Gastroesophageal sphincter (tissue), 4 donors: ENCODE results near the gene HES4. TPM values are rescaled to one million over a fixed set of nuclear protein-coding genes. Genes with fewer than 3 reads are reported as not detected.

Source experiments
- ATAC-seq: fragments of 150-250 bp; one replicate; pipeline ENCODE4 v1.9.1; 2016; ENCODE audit warnings: mild to moderate bottlenecking, moderate library complexity
- H3K27ac ChIP-seq, 4 donors: fragments of 200-600 bp; sonication (generic) in 3 of 4; 1 replicate in 3 of 4; 2 replicates in 1 of 4; pipeline ENCODE4 v1.5.1; 2016 to 2019
- H3K27me3 ChIP-seq: fragments of 200-600 bp; sonication (generic); one replicate; pipeline ENCODE4 v1.5.1; 2019
- H3K36me3 ChIP-seq, 2 donors: fragments of 200-600 bp; sonication (generic); one replicate each; pipeline ENCODE4 v1.5.1; 2019; ENCODE audit warnings: control low read depth in 1 of 2
- H3K4me1 ChIP-seq, 3 donors: fragments of 200-600 bp; sonication (generic); 1 replicate in 2 of 3; 2 replicates in 1 of 3; pipeline ENCODE4 v1.5.1; 2016 to 2019; ENCODE audit warnings: control low read depth in 2 of 3
- H3K4me3 ChIP-seq, 2 donors: fragments of 200-600 bp; sonication (generic); one replicate each; pipeline ENCODE4 v1.5.1; 2019; ENCODE audit warnings: mild to moderate bottlenecking in 1 of 2, moderate library complexity in 1 of 2
- H3K9me3 ChIP-seq, 3 donors: fragments of 200-600 bp; sonication (generic); one replicate each; pipeline ENCODE4 v1.5.1; 2017 to 2019; ENCODE audit warnings: control low read depth in 2 of 3
- EP300 ChIP-seq: sonication (generic); formaldehyde crosslinking; IDR thresholded peaks from one replicate; pipeline ENCODE4 v1.6.1; 2017; ENCODE audit warnings: antibody characterized with exemption, mild to moderate bottlenecking
- POLR2A ChIP-seq, 2 donors: fragments of 450-650 bp; IDR thresholded peaks; one replicate each; pipeline ENCODE4 v1.6.1; 2017; ENCODE audit warnings: antibody characterized with exemption in 2 of 2, mild to moderate bottlenecking in 2 of 2, moderate library complexity in 1 of 2
- POLR2AphosphoS5 ChIP-seq: sonication (generic); formaldehyde crosslinking; IDR thresholded peaks from one replicate; pipeline ENCODE4 v1.6.1; 2017; ENCODE audit warnings: antibody characterized with exemption
- WGBS, 2 donors: methylation state at CpG; one replicate each; pipeline ENCODE4 v1.1.5; 2018; ENCODE audit warnings: low coverage in 1 of 2; 5-methylcytosine and 5-hydroxymethylcytosine counted together
- total RNA-seq, 4 donors: library from RNA; depleted of rRNA; stranded (reverse); fragments of >200 nt; gene quantifications; one replicate each; pipeline ENCODE4 v1.1.0, GENCODE V29; 2016
- TF ChIP-seq, protein P1 (sequence below), 4 experiments: fragments of 200-600 bp in 2 of 4; fragments of 450-650 bp in 2 of 4; sonication (generic) in 1 of 4; IDR thresholded peaks; one replicate each; pipeline ENCODE4 v1.5.1; 2017 to 2019; ENCODE audit warnings: antibody characterized with exemption in 4 of 4, mild to moderate bottlenecking in 2 of 4, moderate library complexity in 2 of 4

HES4 gene
- total RNA-seq, 4 donors from 2014 or later: 33.6 to 77.6 (median 48.4) TPM

DNA sequence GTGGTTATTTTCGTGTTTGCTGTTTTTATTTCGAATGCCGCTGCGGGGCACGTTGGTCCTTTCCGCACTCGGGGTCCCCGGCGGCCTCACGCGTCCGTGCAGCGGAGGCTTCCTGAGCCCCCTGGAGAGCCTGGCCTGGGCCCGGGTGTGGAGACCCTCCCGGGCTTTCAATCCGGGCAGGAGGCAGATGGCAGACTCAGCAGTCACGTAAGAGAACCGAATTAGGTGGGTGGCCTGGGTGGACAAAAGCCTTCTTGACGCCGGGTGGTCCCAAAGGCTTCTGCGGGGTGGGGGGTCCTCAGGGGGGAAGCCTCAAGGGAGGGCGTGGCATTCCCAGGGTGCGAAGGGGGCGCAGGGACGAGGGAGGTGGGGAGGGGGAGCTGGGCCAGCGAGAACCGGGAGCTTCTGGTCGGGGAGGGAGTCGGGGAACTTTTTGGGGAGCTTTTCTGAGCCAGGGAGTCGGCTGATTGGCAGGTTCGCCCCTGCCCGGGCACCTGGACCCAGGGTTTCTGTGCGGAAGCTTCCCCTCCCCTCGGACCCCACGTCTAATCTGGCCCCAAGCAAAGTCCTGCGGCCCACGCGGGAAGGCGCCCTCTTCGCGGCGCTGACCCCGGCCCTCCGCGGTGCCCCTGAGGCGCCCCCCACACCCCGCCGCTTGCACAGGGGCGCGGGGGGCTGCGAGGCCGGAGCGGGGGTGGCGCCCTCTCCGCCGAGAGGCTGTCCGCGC lies 1.3 kb upstream of the HES4 start:
- 0% methylated on average over 3 of the region's 58 CpGs; no CpG with 5 or more reads in 1 of the 2 donors for WGBS, 2 donors
- H3K36me3 ChIP-seq: peaks cover 0 to 3% of the 10 kb centered on the region in 2 donors
- peaks cover 47% of the 10 kb centered on the region for H3K27me3 ChIP-seq
- peak overlapping the region; percentile 91 to 99 (median 97) for H3K27ac ChIP-seq
- peaks cover 0 to 71% (median 21%) of the 10 kb centered on the region in 3 donors for H3K4me1 ChIP-seq
- no peaks in the 10 kb centered on the region for H3K9me3 ChIP-seq
- peak overlapping the region; percentile 55 to 86 for H3K4me3 ChIP-seq
- ATAC-seq: no peak
- TF ChIP-seq, protein P1, sequence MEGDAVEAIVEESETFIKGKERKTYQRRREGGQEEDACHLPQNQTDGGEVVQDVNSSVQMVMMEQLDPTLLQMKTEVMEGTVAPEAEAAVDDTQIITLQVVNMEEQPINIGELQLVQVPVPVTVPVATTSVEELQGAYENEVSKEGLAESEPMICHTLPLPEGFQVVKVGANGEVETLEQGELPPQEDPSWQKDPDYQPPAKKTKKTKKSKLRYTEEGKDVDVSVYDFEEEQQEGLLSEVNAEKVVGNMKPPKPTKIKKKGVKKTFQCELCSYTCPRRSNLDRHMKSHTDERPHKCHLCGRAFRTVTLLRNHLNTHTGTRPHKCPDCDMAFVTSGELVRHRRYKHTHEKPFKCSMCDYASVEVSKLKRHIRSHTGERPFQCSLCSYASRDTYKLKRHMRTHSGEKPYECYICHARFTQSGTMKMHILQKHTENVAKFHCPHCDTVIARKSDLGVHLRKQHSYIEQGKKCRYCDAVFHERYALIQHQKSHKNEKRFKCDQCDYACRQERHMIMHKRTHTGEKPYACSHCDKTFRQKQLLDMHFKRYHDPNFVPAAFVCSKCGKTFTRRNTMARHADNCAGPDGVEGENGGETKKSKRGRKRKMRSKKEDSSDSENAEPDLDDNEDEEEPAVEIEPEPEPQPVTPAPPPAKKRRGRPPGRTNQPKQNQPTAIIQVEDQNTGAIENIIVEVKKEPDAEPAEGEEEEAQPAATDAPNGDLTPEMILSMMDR (IDR thresholded peaks at IDR 0.05): no peak
- TF ChIP-seq POLR2AphosphoS5 (no peak), POLR2A (IDR thresholded peaks at IDR 0.05) (no peak)

DNA sequence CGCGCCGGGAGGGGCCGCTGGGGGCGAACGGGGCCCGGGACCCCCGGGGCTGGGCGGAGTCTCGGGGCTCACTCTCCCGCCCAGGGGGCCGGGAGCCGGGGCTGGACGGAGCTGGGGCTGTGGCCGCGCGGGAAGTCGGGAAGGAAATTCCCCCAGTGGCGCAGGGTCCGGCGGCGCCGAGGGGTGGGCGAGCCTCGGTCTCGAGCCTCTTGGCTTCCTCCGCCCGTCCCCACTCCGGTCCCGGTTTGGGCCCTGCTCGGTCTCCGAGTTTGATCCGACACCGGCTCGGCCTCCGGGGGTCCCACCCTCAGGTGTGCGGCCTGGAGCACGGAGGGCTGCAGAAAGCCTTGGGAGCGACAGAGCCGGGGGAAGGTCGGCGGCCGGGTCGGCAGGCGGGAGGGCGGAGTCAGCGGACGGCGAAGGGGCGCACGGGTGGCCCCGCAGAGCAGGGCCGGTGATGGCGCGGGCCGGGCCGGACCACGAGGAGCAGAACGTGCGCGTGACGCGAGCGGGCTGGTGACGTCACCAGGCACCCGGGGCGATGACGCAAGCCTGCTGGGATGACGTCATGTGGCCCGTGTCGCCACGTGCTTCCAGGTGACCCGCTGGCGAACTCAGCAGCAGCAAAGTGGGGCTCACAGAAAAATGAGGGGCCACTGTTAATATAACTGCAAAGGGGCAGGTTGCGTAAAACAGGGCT lies 610 bp upstream of the HES4 start:
- Histone ChIP-seq H3K4me3 (peak overlapping the region; percentile 55 to 86), H3K9me3 (no peaks in the 10 kb centered on the region), H3K27ac (peak overlapping the region; percentile 91 to 99 (median 97)), H3K27me3 (peaks cover 41% of the 10 kb centered on the region), H3K36me3 (peaks cover 0 to 3% of the 10 kb centered on the region in 2 donors), H3K4me1 (peaks cover 0 to 64% (median 19%) of the 10 kb centered on the region in 3 donors)
- TF ChIP-seq EP300 (peak; percentile 72), POLR2A (IDR thresholded peaks at IDR 0.05) (peak in 1 of 2 donors; percentile 7), POLR2AphosphoS5 (peak; percentile 78)
- TF ChIP-seq, protein P1 (IDR thresholded peaks at IDR 0.05): no peak
- peak; percentile 66 for ATAC-seq
- WGBS, 2 donors: 0 to 13% methylated on average over 1 to 3 of the region's 75 CpGs

DNA sequence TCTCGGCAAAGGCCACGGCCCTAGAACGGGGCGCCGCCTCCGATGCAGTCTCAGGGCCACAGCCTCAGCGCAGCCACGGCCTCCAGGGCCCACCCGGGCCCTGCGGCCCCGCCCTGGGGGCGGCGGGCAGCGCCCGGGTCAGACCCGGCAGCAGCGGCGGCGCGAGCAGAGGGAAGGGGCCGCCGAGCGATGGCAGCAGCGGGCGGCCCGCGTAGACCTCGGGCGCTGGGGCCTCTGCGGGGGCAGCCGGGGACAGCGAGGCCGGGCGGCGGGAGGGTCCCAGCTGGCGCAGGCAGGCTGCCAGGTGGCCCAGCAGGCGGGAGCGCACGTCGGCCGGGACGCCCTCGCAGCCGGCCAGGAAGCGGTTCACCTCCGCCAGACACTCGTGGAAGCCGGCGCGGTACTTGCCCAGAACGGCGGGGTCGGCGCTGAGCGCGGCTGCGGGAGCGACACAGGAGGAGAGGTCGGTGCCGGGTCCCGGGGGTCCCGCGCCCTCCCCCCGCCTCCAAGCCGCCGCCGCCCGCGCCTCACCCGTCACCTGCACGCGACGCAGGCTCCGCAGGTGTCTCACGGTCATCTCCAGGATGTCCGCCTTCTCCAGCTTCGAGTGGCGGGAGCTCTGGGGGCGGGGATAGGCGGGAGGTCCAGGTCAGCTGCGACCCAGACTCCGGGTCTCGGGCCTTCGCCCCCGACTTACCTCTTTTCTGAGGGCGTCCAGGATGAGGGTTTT lies 737 bp downstream of the HES4 start:
- ATAC-seq: no peak
- WGBS, 2 donors: no CpG with 5 or more reads among the region's 86 CpGs

DNA sequence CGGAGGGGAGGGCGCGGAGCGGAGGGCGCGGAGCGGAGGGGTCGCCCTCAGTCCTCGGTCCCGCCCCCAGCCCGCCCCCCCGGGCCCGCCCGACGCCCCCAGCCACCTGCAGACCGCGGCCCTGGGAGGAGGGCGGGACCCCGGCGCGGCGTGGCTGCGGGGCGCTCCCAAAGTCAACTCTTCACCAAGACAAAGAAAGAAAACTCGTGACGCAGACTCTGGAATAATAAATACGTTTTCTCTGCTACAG lies 1.2 kb downstream of the HES4 start:
- Histone ChIP-seq H3K27ac (peak overlapping the region in 3 of 4 donors; percentile 95 to 99 (median 99)), H3K9me3 (no peaks in the 10 kb centered on the region), H3K4me1 (peaks cover 0 to 50% (median 11%) of the 10 kb centered on the region in 3 donors), H3K4me3 (peak overlapping the region; percentile 55 to 86), H3K27me3 (peaks cover 41% of the 10 kb centered on the region), H3K36me3 (peaks cover 0 to 3% of the 10 kb centered on the region in 2 donors)
- no peak for TF ChIP-seq EP300
- TF ChIP-seq, protein P1 (IDR thresholded peaks at IDR 0.05): no peak
- no peak for TF ChIP-seq POLR2AphosphoS5
- TF ChIP-seq POLR2A (IDR thresholded peaks at IDR 0.05): no peak
- WGBS, 2 donors: no CpG with 5 or more reads among the region's 27 CpGs
- ATAC-seq: no peak

More for the DNA sequence above, 737 bp downstream of the HES4 start:
- H3K9me3 ChIP-seq: no peaks in the 10 kb centered on the region
- TF ChIP-seq POLR2A (IDR thresholded peaks at IDR 0.05) (no peak), POLR2AphosphoS5 (no peak), EP300 (no peak)
- TF ChIP-seq, protein P1 (IDR thresholded peaks at IDR 0.05): no peak
- H3K36me3 ChIP-seq: peaks cover 0 to 3% of the 10 kb centered on the region in 2 donors
- peak overlapping the region; percentile 55 to 86 for H3K4me3 ChIP-seq
- peaks cover 41% of the 10 kb centered on the region for H3K27me3 ChIP-seq
- H3K27ac ChIP-seq: peak overlapping the region; percentile 37 to 99 (median 97)
- H3K4me1 ChIP-seq: peaks cover 0 to 50% (median 11%) of the 10 kb centered on the region in 3 donors
